ENCODE data around the gene ZNF775. TPM values are rescaled to one million over a fixed set of nuclear protein-coding genes. Genes with fewer than 3 reads are reported as not detected.

Gene ZNF775
- total RNA-seq, 1 donor from 2014 or later = 12.1 TPM

DNA sequence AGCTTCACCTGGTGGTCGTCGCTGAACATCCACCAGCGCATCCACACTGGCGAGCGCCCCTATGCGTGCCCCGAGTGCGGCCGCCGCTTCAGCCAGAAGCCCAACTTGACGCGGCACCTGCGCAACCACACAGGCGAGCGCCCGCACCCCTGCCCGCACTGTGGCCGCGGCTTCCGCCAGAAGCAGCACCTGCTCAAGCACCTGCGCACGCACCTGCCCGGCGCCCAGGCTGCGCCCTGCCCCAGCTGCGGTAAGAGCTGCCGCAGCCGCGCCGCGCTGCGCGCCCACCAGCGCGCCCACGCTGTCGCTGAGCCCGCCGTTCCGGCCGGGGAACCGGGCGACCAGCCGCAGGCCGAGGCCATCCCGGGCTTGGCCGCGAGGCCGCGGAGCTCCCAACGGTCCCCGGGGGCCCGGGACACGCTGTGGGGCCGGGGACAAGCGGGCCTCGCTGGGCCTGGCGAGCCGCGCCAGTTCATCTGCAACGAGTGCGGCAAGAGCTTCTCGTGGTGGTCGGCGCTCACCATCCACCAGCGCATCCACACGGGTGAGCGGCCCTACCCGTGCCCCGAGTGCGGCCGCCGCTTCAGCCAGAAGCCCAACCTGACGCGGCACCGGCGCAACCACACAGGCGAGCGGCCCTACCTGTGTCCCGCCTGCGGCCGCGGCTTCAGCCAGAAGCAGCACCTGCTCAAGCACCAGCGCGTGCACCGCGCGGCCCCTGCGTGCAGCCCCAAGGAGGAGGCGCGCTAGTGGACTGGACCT, 18.4 kb downstream of the ZNF775 start:
- no peaks in the 10 kb centered on the region for H3K9me3 Mint-ChIP-seq (ENCODE audit: unreplicated experiment)
- TF ChIP-seq, protein P1, sequence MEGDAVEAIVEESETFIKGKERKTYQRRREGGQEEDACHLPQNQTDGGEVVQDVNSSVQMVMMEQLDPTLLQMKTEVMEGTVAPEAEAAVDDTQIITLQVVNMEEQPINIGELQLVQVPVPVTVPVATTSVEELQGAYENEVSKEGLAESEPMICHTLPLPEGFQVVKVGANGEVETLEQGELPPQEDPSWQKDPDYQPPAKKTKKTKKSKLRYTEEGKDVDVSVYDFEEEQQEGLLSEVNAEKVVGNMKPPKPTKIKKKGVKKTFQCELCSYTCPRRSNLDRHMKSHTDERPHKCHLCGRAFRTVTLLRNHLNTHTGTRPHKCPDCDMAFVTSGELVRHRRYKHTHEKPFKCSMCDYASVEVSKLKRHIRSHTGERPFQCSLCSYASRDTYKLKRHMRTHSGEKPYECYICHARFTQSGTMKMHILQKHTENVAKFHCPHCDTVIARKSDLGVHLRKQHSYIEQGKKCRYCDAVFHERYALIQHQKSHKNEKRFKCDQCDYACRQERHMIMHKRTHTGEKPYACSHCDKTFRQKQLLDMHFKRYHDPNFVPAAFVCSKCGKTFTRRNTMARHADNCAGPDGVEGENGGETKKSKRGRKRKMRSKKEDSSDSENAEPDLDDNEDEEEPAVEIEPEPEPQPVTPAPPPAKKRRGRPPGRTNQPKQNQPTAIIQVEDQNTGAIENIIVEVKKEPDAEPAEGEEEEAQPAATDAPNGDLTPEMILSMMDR (IDR thresholded peaks at IDR 0.05; ENCODE audit: unreplicated experiment) = no peak
- H3K27ac Mint-ChIP-seq (ENCODE audit: unreplicated experiment) = no peak overlapping the region
- no peak overlapping the region for H3K4me3 Mint-ChIP-seq (ENCODE audit: unreplicated experiment)
- H3K36me3 Mint-ChIP-seq (ENCODE audit: low read depth, unreplicated experiment) = peaks cover 33% of the 10 kb centered on the region
- H3K4me1 Mint-ChIP-seq (ENCODE audit: unreplicated experiment) = peaks cover 5% of the 10 kb centered on the region
- no peak for DNase-seq (ENCODE audit: low spot score)
- H3K27me3 Mint-ChIP-seq (ENCODE audit: unreplicated experiment) = peaks cover 10% of the 10 kb centered on the region

DNA sequence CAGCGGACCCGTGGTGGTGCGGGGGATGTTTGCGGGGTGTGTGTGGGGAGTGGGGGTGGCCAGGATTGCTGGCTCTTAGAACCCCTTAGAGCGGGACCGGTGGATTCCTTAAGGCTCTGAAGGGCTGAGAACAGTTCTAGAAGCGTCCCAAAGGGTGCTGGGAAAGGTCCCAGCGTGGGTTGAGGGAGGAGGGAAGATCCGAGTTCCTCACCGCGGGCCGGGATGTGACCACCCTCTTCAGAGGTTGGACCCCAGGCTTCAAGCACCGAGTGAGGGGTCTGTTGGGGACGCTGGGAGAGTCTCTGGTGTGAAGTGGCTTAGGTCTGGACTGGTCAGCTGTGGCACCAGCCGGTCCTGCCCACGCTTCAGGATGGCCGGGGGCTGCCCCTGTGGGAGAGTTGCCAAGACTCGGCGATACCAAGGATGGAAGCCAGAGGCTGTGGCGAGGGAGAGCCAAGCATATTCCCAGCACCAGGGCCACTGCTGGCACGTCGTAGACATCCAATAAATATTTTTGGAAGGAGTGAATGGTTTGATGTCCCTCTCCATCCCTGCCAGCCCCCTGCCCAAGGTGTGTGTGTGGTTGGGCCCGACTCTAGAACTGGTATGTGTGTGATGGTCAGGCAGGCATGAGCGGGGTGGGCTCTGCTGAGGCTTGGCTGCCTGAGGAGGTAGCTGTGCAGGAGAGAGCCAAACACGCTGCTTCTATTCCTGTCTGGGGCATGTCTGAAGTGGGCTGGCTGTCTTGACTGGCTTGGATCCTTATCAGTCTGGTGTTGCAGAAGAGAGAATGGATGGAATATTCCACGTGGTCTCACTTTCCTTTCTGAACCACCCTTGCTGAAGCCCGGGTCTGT, 19.2 kb downstream of the ZNF775 start:
- DNase-seq (ENCODE audit: low spot score) = no peak
- peaks cover 5% of the 10 kb centered on the region for H3K4me1 Mint-ChIP-seq (ENCODE audit: unreplicated experiment)
- TF ChIP-seq, protein P1 (IDR thresholded peaks at IDR 0.05; ENCODE audit: unreplicated experiment) = no peak
- H3K27ac Mint-ChIP-seq (ENCODE audit: unreplicated experiment) = no peak overlapping the region
- peaks cover 13% of the 10 kb centered on the region for H3K27me3 Mint-ChIP-seq (ENCODE audit: unreplicated experiment)
- H3K36me3 Mint-ChIP-seq (ENCODE audit: low read depth, unreplicated experiment) = peaks cover 33% of the 10 kb centered on the region
- no peaks in the 10 kb centered on the region for H3K9me3 Mint-ChIP-seq (ENCODE audit: unreplicated experiment)
- peak overlapping the region; percentile 42 for H3K4me3 Mint-ChIP-seq (ENCODE audit: unreplicated experiment)

DNA sequence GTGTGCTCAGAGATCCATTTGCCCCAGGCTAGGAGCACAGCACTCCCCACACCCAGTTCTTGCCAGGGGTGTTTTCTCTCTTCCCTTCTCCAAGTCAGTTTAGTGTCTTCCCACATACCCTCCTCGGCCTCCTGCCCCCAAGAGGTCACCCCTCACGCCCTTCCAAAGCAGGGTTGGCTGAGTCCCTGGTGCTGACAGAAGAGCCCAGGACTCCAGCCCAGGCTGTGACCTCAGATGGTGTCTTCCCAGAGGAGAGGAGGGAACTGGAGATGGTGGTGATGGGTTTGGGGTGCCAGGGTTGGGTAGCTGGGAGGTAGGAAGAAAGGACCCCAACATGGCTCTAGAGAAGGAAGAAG, 19.8 kb downstream of the ZNF775 start:
- Mint-ChIP-seq H3K27ac (ENCODE audit: unreplicated experiment) (no peak overlapping the region), H3K4me1 (ENCODE audit: unreplicated experiment) (peaks cover 11% of the 10 kb centered on the region), H3K27me3 (ENCODE audit: unreplicated experiment) (peaks cover 13% of the 10 kb centered on the region), H3K9me3 (ENCODE audit: unreplicated experiment) (no peaks in the 10 kb centered on the region), H3K4me3 (ENCODE audit: unreplicated experiment) (peak overlapping the region; percentile 42), H3K36me3 (ENCODE audit: low read depth, unreplicated experiment) (peaks cover 33% of the 10 kb centered on the region)
- DNase-seq (ENCODE audit: low spot score) = no peak
- TF ChIP-seq, protein P1 (IDR thresholded peaks at IDR 0.05; ENCODE audit: unreplicated experiment) = no peak

DNA sequence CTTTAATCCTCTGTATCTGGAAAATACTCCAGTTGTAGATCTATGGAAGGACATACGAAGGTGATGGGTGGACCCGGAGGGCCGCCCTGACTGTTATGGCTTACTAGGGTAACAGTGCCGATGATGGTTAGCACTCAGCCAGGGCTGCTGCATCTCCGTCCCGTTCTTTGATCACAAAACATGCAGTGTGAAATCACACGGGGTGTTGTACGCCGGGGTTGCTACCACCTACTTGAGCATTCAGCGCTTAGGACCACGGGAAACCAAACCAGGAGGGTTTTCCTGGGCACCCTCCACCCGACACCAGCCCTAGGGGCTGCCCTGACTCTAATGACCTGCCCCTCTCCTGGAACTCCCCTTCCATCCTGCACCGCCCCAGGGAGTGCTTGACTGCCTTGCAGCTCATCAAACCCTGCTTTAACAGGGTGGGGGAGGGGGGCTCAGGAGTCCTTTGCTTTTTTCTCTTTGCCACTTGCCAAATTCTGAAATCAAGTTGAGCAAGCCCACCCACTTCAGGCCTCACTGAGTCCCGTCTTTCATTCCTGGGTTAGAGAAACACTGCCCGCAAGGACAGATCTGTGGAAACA, 20.4 kb downstream of the ZNF775 start:
- no peak overlapping the region for H3K27ac Mint-ChIP-seq (ENCODE audit: unreplicated experiment)
- TF ChIP-seq, protein P1 (IDR thresholded peaks at IDR 0.05; ENCODE audit: unreplicated experiment) = no peak
- H3K4me1 Mint-ChIP-seq (ENCODE audit: unreplicated experiment) = peaks cover 17% of the 10 kb centered on the region
- no peak for DNase-seq (ENCODE audit: low spot score)
- H3K36me3 Mint-ChIP-seq (ENCODE audit: low read depth, unreplicated experiment) = peaks cover 33% of the 10 kb centered on the region
- H3K9me3 Mint-ChIP-seq (ENCODE audit: unreplicated experiment) = no peaks in the 10 kb centered on the region
- no peak overlapping the region for H3K4me3 Mint-ChIP-seq (ENCODE audit: unreplicated experiment)
- H3K27me3 Mint-ChIP-seq (ENCODE audit: unreplicated experiment) = peaks cover 13% of the 10 kb centered on the region

Data from endothelial cell (in vitro differentiated cells).